Effector memory CD8-positive, alpha-beta T cell (primary cell): Measurements from ENCODE around the gene NCOA5.

Source experiments
- ATAC-seq: fragments of 150-1000 bp; cut with Tn5 transposase; replicated peaks from 2 replicates; pipeline ENCODE4 v1.10.0; 2021; ENCODE audit warnings: mild to moderate bottlenecking, moderate library complexity
- DNase-seq, 3 experiments: peaks; one replicate each; pipeline ENCODE4 v3.0.0; 2021
- H3K27ac Mint-ChIP-seq, 2 donors: one replicate each; pipeline ENCODE4 v1.8.0; 2022; ENCODE audit warnings: mild to moderate bottlenecking in 2 of 2, mixed read lengths in 2 of 2, moderate library complexity in 2 of 2
- H3K27me3 Mint-ChIP-seq, 2 donors: one replicate each; pipeline ENCODE4 v1.8.0; 2022; ENCODE audit warnings: mixed read lengths in 2 of 2
- H3K36me3 Mint-ChIP-seq: one replicate; pipeline ENCODE4 v1.8.0; 2022; ENCODE audit warnings: mild to moderate bottlenecking, moderate library complexity, mixed read lengths; ENCODE audit not compliant: insufficient read depth
- H3K4me1 Mint-ChIP-seq, 2 donors: one replicate each; pipeline ENCODE4 v1.8.0; 2022; ENCODE audit warnings: low read depth in 2 of 2, mixed read lengths in 2 of 2
- H3K4me3 Mint-ChIP-seq, 2 donors: one replicate each; pipeline ENCODE4 v1.8.0; 2022; ENCODE audit warnings: mild to moderate bottlenecking in 2 of 2, mixed read lengths in 2 of 2, moderate library complexity in 2 of 2
- H3K9me3 Mint-ChIP-seq, 2 donors: one replicate each; pipeline ENCODE4 v1.8.0; 2022; ENCODE audit warnings: mixed read lengths in 2 of 2

The NCOA5 gene

GRCh38 chr20:46060301-46060881 is 29.4 kb downstream of the NCOA5 start:
- peaks cover 31 to 47% of the 10 kb centered on the region in 2 donors for H3K4me1 Mint-ChIP-seq

GRCh38 chr20:46058599-46059281 is 31.0 kb downstream of the NCOA5 start:
- Mint-ChIP-seq H3K36me3 (peaks cover 38% of the 10 kb centered on the region), H3K9me3 (no peaks in the 10 kb centered on the region), H3K27me3 (no peaks in the 10 kb centered on the region), H3K27ac (no peak overlapping the region), H3K4me1 (peaks cover 31 to 34% of the 10 kb centered on the region in 2 donors), H3K4me3 (peak overlapping the region; percentile 34 to 40)
- ATAC-seq = no peak
- DNase-seq = no peak

More at GRCh38 chr20:46060301-46060881, 29.4 kb downstream of the NCOA5 start:
- H3K4me3 Mint-ChIP-seq = peak overlapping the region; percentile 42 to 55
- H3K27me3 Mint-ChIP-seq = no peaks in the 10 kb centered on the region
- H3K27ac Mint-ChIP-seq = peak overlapping the region; percentile 42 to 81
- peaks cover 54% of the 10 kb centered on the region for H3K36me3 Mint-ChIP-seq
- ATAC-seq (peak; percentile 26), DNase-seq (no peak)
- H3K9me3 Mint-ChIP-seq = no peaks in the 10 kb centered on the region

- no peak overlapping the region for H3K27ac Mint-ChIP-seq
- no peaks in the 10 kb centered on the region for H3K9me3 Mint-ChIP-seq
- peak overlapping the region; percentile 10 to 34 for H3K4me3 Mint-ChIP-seq
- peaks cover 31% of the 10 kb centered on the region for H3K36me3 Mint-ChIP-seq
- ATAC-seq = peak; percentile 42
- no peaks in the 10 kb centered on the region for H3K27me3 Mint-ChIP-seq
- H3K4me1 Mint-ChIP-seq = peaks cover 29 to 31% of the 10 kb centered on the region in 2 donors
- no peak for DNase-seq
Measured at GRCh38 chr20:46057856-46058598, 31.7 kb downstream of the NCOA5 start.

DNA sequence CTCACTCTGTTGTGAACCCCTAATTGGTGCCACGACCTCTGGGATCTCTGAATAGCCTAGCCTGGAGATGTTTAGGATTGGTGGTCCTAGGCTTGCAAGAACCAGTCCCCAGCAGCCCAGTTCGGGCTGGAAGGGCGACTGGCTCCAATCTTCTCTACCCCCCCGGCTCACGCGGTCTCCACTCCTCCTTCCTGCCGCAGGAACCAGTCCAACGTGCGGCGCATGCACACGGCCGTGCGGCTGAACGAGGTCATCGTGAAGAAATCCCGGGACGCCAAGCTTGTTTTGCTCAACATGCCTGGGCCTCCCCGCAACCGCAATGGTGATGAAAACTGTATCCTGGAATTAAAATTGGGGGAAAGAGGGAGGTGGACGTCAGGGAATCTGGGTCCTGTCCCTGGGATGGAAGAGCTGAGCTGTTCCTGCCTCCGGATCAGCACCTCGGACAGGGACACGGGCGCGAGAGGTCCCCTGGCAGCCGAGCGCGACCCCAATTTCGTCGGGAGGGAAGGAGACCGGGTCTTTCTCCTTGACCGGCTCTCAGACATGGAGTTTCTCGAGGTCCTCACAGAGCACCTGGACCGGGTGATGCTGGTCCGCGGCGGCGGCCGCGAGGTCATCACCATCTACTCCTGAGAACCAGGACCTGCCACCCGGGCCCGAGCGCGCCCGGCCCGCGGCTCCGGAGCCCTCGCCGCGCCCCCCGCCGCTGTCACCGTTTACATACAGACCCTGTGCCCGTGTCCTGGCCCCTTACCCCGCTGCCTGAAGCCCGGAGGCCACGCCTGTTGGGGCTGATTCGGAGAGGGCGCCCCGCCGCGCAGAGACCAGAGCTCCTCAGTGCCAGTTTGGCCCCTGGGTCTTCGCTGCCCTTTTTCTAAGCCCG is 32.5 kb downstream of the NCOA5 start:
- no peak overlapping the region for H3K27ac Mint-ChIP-seq
- H3K36me3 Mint-ChIP-seq = peaks cover 23% of the 10 kb centered on the region
- peaks cover 27 to 29% of the 10 kb centered on the region in 2 donors for H3K4me1 Mint-ChIP-seq
- no peak for DNase-seq
- ATAC-seq = no peak
- H3K27me3 Mint-ChIP-seq = no peaks in the 10 kb centered on the region
- H3K4me3 Mint-ChIP-seq = no peak overlapping the region
- no peaks in the 10 kb centered on the region for H3K9me3 Mint-ChIP-seq

DNA sequence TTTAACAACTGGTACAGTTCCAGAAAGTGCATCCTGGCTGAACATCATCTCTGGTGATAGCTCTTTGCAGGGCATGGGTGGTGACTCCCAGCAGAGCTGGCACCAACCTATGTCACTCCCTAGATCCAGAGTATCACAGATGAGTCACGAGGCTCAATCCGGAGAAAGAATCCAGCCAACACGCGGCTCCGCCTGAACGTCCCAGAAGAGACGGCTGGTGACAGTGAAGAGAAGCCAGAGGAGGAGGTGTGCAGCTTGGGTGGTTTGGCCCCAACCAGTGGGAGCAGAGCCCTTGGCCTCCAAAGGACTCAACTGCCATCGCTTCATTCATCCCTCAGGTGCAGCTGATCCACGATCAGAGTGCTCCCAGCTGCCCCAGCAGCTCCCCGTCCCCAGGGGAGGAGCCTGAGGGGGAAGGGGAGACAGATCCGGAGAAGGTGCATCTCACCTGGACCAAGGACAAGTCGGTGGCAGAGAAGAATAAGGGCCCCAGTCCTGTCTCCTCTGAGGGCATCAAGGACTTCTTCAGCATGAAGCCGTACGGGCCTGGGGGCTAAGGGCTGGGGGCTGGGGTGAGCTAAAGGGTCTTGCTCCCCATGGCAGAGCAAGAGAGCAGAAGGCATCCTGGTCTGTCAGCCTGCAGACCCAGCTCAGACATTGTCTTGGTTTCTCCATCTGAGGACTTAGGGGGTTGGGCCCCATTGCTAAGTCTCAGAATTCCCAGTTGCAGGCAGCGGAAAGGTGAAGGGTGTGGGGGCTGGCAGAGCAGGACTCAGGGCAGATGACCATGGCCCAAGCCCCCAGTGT is 33.5 kb downstream of the NCOA5 start:
- Mint-ChIP-seq H3K27ac (no peak overlapping the region), H3K27me3 (no peaks in the 10 kb centered on the region), H3K9me3 (no peaks in the 10 kb centered on the region), H3K4me1 (peaks cover 19% of the 10 kb centered on the region in 2 donors), H3K4me3 (no peak overlapping the region), H3K36me3 (peaks cover 13% of the 10 kb centered on the region)
- ATAC-seq (no peak), DNase-seq (no peak)

DNA sequence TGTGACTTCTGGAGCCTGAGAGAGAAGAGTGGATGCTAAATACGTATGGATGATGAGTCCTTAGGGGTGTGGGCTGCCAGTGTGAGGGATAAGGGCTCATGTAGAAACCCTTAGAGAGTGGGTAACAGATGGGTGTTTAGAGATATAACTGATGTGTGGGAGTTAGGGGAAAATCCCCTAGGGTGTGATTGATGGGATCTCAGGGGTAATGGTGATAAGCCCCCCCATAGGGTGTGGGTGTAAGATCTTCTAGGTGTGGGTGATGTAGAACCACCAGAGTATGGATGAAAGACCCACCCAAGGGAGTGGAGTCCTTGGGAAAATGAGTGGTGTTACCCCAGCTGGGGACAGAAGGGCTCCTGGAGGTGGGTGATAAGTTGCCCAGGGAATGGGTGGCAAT is 34.5 kb downstream of the NCOA5 start:
- no peak for ATAC-seq
- H3K27me3 Mint-ChIP-seq = peaks cover 0 to 2% of the 10 kb centered on the region in 2 donors
- H3K27ac Mint-ChIP-seq = no peak overlapping the region

DNA sequence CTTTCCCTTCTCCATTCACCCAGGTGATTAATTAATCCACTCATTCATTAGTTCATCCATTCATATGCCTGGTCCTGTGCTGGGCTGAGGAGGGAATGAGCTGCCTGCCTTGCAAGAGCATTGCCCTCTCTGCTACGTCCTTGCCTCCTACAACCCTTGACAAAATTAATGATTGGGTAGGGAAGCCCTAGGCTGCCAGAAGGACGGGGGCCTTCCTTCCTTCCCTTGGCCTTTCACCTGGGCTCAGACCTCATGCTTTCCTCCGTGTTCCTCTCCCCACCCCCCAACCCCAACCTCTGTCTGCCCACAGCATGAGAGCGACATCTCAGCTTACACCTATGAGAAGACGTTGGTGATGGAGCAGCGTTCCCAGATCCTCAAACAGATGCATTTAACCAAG is 35.2 kb downstream of the NCOA5 start:
- DNase-seq (no peak), ATAC-seq (no peak)
- no peak overlapping the region for H3K27ac Mint-ChIP-seq
- H3K4me1 Mint-ChIP-seq = peaks cover 5 to 7% of the 10 kb centered on the region in 2 donors
- peaks cover under 1% of the 10 kb centered on the region for H3K36me3 Mint-ChIP-seq
- no peak overlapping the region for H3K4me3 Mint-ChIP-seq
- H3K9me3 Mint-ChIP-seq = no peaks in the 10 kb centered on the region
- H3K27me3 Mint-ChIP-seq = peaks cover 3 to 6% of the 10 kb centered on the region in 2 donors

More for the DNA sequence above, 34.5 kb downstream of the NCOA5 start:
- peaks cover 5% of the 10 kb centered on the region for H3K36me3 Mint-ChIP-seq
- DNase-seq = no peak
- H3K4me1 Mint-ChIP-seq = peaks cover 11 to 12% of the 10 kb centered on the region in 2 donors
- no peak overlapping the region for H3K4me3 Mint-ChIP-seq
- no peaks in the 10 kb centered on the region for H3K9me3 Mint-ChIP-seq

GRCh38 chr20:46053416-46053815 is 36.3 kb downstream of the NCOA5 start:
- Mint-ChIP-seq H3K27ac (no peak overlapping the region), H3K4me1 (no peaks in the 10 kb centered on the region), H3K36me3 (no peaks in the 10 kb centered on the region), H3K4me3 (no peak overlapping the region), H3K27me3 (peaks cover 6 to 15% of the 10 kb centered on the region in 2 donors), H3K9me3 (no peaks in the 10 kb centered on the region)
- DNase-seq (no peak), ATAC-seq (no peak)

DNA sequence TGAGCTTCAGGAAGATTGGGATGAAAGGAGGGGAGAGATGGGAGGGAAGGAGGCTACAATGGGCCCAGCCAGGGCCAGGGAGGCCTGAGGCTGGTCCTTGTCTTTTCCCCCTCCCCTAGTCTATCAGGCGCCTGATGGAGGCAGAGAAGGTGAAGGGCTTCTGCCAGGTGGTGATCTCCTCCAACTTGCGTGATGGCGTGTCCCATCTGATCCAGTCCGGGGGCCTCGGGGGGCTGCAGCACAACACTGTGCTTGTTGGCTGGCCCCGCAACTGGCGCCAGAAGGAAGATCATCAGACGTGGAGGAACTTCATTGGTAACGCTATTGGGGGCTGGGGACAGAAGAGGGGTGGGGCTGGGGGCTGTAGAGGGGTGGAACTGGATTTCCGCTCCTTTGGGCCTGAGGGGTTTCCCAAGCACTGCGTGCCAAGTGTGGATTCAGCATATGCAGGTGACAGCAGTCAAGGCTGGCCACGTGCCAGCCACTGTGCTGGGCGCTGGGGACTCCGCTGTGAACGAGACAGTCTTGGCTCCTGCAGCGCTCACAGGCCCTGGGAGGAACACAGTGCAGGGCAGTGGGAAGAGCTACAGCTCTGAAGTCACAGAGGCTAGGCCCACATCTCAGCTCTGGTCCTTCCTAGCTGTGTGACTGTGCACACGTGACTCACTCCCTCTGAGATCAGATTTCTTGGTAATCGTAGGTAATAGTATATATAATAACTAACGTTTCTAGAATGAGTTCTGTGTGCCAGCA is 38.0 kb downstream of the NCOA5 start:
- H3K27ac Mint-ChIP-seq = no peak overlapping the region
- no peaks in the 10 kb centered on the region for H3K4me1 Mint-ChIP-seq
- no peak overlapping the region for H3K4me3 Mint-ChIP-seq
- DNase-seq (no peak), ATAC-seq (no peak)
- H3K36me3 Mint-ChIP-seq = no peaks in the 10 kb centered on the region
- no peaks in the 10 kb centered on the region for H3K9me3 Mint-ChIP-seq
- peaks cover 18 to 32% of the 10 kb centered on the region in 2 donors for H3K27me3 Mint-ChIP-seq

DNA sequence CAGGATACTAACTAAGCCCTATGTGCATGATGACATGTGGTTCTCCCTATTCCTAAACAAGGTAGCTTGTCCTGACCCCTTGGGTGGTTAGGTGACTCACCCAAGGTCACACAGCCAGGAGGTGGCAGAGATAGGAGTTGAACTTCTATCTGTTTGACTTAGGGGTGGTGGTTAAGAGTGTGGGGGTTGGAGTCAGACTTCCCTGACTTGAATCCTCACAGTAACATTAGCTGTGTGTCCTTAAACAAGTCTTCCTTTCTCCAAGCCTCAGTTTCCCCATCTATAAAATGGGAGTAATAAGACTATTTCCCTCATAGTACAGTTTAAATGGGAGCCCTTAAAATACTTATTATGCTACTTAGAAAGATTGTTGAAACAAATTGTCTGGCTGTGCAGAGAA is 38.9 kb downstream of the NCOA5 start:
- H3K4me3 Mint-ChIP-seq = no peak overlapping the region
- H3K36me3 Mint-ChIP-seq = no peaks in the 10 kb centered on the region
- no peaks in the 10 kb centered on the region for H3K9me3 Mint-ChIP-seq
- DNase-seq (no peak), ATAC-seq (no peak)
- no peak overlapping the region for H3K27ac Mint-ChIP-seq
- peaks cover 26 to 40% of the 10 kb centered on the region in 2 donors for H3K27me3 Mint-ChIP-seq
- H3K4me1 Mint-ChIP-seq = no peaks in the 10 kb centered on the region

DNA sequence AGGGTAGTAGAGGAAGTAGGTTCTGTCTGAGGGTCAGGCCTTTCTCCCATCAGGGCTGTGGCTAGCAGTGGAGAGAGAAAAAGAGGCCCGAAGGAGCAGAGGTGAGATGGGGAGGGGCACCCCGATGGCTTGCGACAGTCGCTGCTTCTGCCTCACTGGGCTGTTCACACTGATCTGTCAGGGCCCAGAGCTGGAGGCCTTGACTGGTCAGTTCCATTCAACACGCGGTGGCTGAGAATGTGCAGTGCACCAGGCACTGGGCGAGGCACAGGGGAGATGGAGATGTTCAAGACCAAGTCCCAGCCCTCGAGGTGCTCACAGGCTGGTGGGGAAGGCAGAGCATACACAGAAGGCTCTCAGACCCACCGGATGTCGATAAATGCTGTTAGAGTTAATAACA is 39.3 kb downstream of the NCOA5 start:
- no peak for ATAC-seq
- peaks cover 30 to 45% of the 10 kb centered on the region in 2 donors for H3K27me3 Mint-ChIP-seq
- H3K27ac Mint-ChIP-seq = no peak overlapping the region
- no peak for DNase-seq
- H3K9me3 Mint-ChIP-seq = no peaks in the 10 kb centered on the region
- no peaks in the 10 kb centered on the region for H3K4me1 Mint-ChIP-seq
- no peaks in the 10 kb centered on the region for H3K36me3 Mint-ChIP-seq
- H3K4me3 Mint-ChIP-seq = no peak overlapping the region

- H3K9me3 Mint-ChIP-seq = no peaks in the 10 kb centered on the region
- H3K27me3 Mint-ChIP-seq = peaks cover 30 to 51% of the 10 kb centered on the region in 2 donors
- DNase-seq = no peak
- H3K27ac Mint-ChIP-seq = no peak overlapping the region
- no peaks in the 10 kb centered on the region for H3K4me1 Mint-ChIP-seq
- H3K36me3 Mint-ChIP-seq = no peaks in the 10 kb centered on the region
- H3K4me3 Mint-ChIP-seq = no peak overlapping the region
- ATAC-seq = no peak
Measured at GRCh38 chr20:46049815-46050214, 39.9 kb downstream of the NCOA5 start.
